CD4-positive, alpha-beta memory T cell (primary cell): ENCODE results near the gene HIP1. TPM values are rescaled to one million over a fixed set of nuclear protein-coding genes. Genes with fewer than 3 reads are reported as not detected.
"Not testable (repeated sequence)": the region's sequence is repeated elsewhere in the genome, so short reads cannot be mapped to it uniquely, and the experiment has no call there.

Experiments used
- CTCF ChIA-PET: fragments of 350-600 bp; sonication (Branson Sonifier 250); formaldehyde crosslinking; loops from one replicate; lab custom pipeline; 2021; ENCODE audit warnings: inconsistent platforms; ENCODE audit not compliant: partially characterized antibody; lab: Charles Lee
- POLR2A ChIA-PET: fragments of 350-600 bp; sonication (Branson Sonifier 250); formaldehyde crosslinking; loops from one replicate; lab custom pipeline; 2021; ENCODE audit not compliant: partially characterized antibody; lab: Charles Lee
- DNase-seq, 5 donors: peaks; one replicate each; pipeline versions ENCODE4 v3.0.0 to v3.0.0-alpha.2; 2020 to 2022; ENCODE audit warnings: mixed read lengths in 1 of 5
- H3K27ac ChIP-seq: one replicate; pipeline ENCODE4 v1.7.0; 2013; ENCODE audit warnings: low read depth, low read length
- H3K27me3 ChIP-seq: 2 replicates; pipeline ENCODE4 v1.7.0; 2013; ENCODE audit warnings: mild to moderate bottlenecking, low read length, moderate library complexity; ENCODE audit not compliant: insufficient read depth
- H3K36me3 ChIP-seq: 2 replicates; pipeline ENCODE4 v1.7.0; 2013; ENCODE audit warnings: mild to moderate bottlenecking, low read length, moderate library complexity; ENCODE audit not compliant: insufficient read depth
- H3K4me1 ChIP-seq: 2 replicates; pipeline ENCODE4 v1.7.0; 2013; ENCODE audit warnings: mild to moderate bottlenecking, low read length, moderate library complexity; ENCODE audit not compliant: insufficient read depth
- H3K4me3 ChIP-seq, 2 donors: one replicate each; pipeline ENCODE4 v1.7.0; 2013; ENCODE audit warnings: low read length in 2 of 2, mild to moderate bottlenecking in 1 of 2
- H3K9me3 ChIP-seq, 2 donors: one replicate each; pipeline ENCODE4 v1.7.0; 2013; ENCODE audit warnings: low read length in 2 of 2, control low read depth in 1 of 2; ENCODE audit not compliant: control insufficient read depth in 1 of 2
- H3K27ac Mint-ChIP-seq, 7 donors: one replicate each; pipeline ENCODE4 v1.8.0; 2020 to 2021; ENCODE audit warnings: mixed read lengths in 7 of 7, mild to moderate bottlenecking in 6 of 7, inconsistent platforms in 3 of 7, moderate library complexity in 3 of 7
- H3K27me3 Mint-ChIP-seq, 2 donors: one replicate each; pipeline ENCODE4 v1.8.0; 2020 to 2021; ENCODE audit warnings: mixed read lengths in 2 of 2
- H3K36me3 Mint-ChIP-seq, 2 donors: one replicate each; pipeline ENCODE4 v1.8.0; 2020 to 2021; ENCODE audit warnings: mixed read lengths in 2 of 2, inconsistent platforms in 1 of 2, mild to moderate bottlenecking in 1 of 2
- H3K4me1 Mint-ChIP-seq, 4 donors: one replicate each; pipeline ENCODE4 v1.8.0; 2020 to 2021; ENCODE audit warnings: mixed read lengths in 4 of 4, mild to moderate bottlenecking in 1 of 4
- H3K4me3 Mint-ChIP-seq, 8 donors: one replicate each; pipeline ENCODE4 v1.8.0; 2020 to 2021; ENCODE audit warnings: mixed read lengths in 8 of 8, mild to moderate bottlenecking in 7 of 8, moderate library complexity in 6 of 8, inconsistent platforms in 3 of 8
- H3K9me3 Mint-ChIP-seq, 8 donors: one replicate each; pipeline ENCODE4 v1.8.0; 2020 to 2021; ENCODE audit warnings: mixed read lengths in 8 of 8, mild to moderate bottlenecking in 5 of 8, inconsistent platforms in 3 of 8, moderate library complexity in 1 of 8
- intact Hi-C: fragments of 100-400 bp; cut with micrococcal nuclease; formaldehyde crosslinking; loops from one replicate; pipeline ENCODE4 v1.15.1; 2023
- polyA plus RNA-seq, 2 donors: library from polyadenylated mRNA; unstranded; fragments of 300-500 nt; fragmentation: Illumina TruSeq; gene quantifications; one replicate each; pipeline ENCODE4 v1.2.3, GENCODE V29; 2021
- total RNA-seq, 2 experiments: library from RNA; stranded (reverse); gene quantifications; one replicate each; pipeline ENCODE4 v1.2.3, GENCODE V29; 2021

The HIP1 gene
- total and polyA plus RNA-seq, 4 experiments from 2014 or later, result 2.2 to 3.5 (median 3.1) TPM; not detected in 1

DNA sequence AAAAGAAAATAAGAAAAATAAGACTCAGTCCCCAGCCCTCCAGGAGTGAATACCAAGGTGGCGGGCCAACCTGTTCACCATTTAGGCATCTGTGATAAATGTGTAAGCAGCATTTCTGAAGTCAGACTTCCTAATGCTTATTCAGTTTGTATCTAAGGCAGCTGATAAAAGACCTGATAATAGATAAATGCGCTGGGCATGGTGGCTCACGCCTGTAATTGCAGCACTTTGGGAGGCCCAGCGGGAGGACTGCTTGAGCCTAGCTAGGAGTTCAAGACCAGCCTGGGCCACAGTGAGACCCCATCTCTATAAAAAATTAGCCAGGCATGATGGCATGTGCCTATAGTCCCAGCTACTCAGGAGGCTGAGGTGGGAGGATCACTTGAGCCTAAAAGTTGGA is 143.0 kb downstream of the HIP1 start:
- CTCF ChIA-PET, result no interaction called here
- no peak overlapping the region for H3K27ac Mint-ChIP-seq
- H3K4me1 ChIP-seq, result peaks cover 4% of the 10 kb centered on the region

DNA sequence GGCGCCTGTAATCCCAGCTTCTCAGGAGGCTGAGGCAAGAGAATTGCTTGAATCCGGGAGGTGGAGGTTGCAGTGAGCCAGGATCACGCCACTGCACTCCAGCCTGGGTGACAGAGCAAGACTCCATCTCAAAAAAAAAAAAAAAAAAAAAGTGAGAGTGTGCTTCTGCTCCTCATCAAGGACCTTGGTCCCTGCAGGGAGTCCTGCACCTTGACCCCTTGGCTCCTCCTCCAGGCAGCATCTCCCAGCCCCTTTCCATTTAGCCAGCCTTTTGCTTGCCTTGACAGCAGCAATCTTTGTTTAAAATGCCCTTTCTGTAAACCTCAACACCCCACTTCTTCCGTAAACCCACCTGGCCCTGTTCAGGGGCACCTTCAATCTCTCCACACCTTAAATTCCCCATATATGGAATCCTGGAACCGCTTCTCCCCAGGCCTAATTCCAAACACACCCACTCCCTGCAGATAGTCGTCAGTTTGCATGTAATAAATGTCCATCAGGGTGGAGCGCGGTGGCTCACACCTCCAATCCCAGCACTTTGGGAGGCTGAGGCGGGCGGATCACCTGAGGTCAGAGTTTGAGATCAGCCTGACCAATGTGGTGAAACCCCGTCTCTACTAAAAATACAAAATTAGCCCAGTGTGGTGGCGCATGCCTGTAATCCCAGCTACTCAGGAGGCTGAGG is 145.1 kb downstream of the HIP1 start:
- H3K36me3 Mint-ChIP-seq, H3K27me3 ChIP-seq, H3K27ac ChIP-seq, POLR2A ChIA-PET, H3K4me1 ChIP-seq, H3K9me3 ChIP-seq, H3K27me3 Mint-ChIP-seq, H3K36me3 ChIP-seq, CTCF ChIA-PET, intact Hi-C loops, H3K9me3 Mint-ChIP-seq, H3K4me3 Mint-ChIP-seq, H3K4me3 ChIP-seq, DNase-seq: not testable (repeated sequence)
- Mint-ChIP-seq H3K4me1 (peaks cover 0 to 11% (median 9%) of the 10 kb centered on the region in 4 donors), H3K27ac (peak overlapping the region in 2 of 7 donors; percentile 31 to 59)

More for the DNA sequence above, 143.0 kb downstream of the HIP1 start:
- intact Hi-C loops, result no loop called here
- Histone ChIP-seq H3K27ac (no peak overlapping the region), H3K27me3 (no peaks in the 10 kb centered on the region), H3K4me3 (no peak overlapping the region), H3K36me3 (no peaks in the 10 kb centered on the region), H3K9me3 (no peaks in the 10 kb centered on the region)
- H3K9me3 Mint-ChIP-seq, result no peaks in the 10 kb centered on the region
- peaks cover 0 to 11% (median 9%) of the 10 kb centered on the region in 4 donors for H3K4me1 Mint-ChIP-seq
- DNase-seq, result no peak
- no peak overlapping the region for H3K4me3 Mint-ChIP-seq
- POLR2A ChIA-PET, result no interaction called here
- no peaks in the 10 kb centered on the region for H3K27me3 Mint-ChIP-seq
- H3K36me3 Mint-ChIP-seq, result peaks cover 0 to 3% of the 10 kb centered on the region in 2 donors

DNA sequence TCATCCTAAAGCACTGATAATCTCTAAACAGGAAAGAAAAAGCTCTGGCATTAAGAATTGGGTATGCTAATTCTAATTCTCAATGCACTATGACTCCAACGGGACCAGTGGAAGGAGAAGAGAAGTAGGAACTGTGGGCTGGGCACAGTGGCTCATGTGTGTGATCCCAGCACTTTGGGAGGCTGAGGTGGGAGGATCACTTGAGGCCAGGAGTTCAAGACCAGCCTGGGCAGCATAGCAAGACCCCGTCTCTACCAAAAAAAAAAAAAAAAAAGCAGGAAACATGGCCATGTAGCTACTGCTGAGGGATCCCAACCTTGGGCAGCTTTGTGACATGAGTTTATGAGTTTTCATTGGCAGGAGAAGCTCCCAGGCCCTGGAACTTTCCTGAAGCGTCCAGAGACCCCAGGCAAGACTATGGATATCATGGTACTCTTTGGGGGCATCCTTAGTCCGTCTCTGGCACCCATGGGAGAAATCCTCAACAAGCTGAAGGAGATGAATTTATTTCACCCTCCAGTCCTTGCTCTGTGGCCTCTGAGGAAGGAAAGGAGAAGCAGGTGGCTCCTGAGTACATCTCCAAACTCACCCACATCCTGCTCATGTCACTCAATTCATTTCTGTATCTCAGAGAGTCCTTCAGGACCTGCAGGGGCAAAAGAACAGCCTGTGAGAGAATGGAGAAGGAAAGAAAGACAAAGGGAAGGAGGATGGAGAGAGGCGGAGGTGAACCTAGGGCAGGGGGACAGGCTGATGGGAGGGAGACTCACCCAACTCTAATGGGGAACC is 147.1 kb downstream of the HIP1 start:
- POLR2A ChIA-PET, result no interaction called here
- H3K27me3 ChIP-seq, result no peaks in the 10 kb centered on the region
- H3K36me3 ChIP-seq, result no peaks in the 10 kb centered on the region
- no peak overlapping the region for H3K27ac ChIP-seq
- Mint-ChIP-seq H3K4me1 (peaks cover 0 to 7% (median 4%) of the 10 kb centered on the region in 4 donors), H3K4me3 (no peak overlapping the region), H3K36me3 (peaks cover 2 to 7% of the 10 kb centered on the region in 2 donors), H3K27me3 (no peaks in the 10 kb centered on the region), H3K9me3 (peaks cover 0 to 4% (median 0%) of the 10 kb centered on the region in 8 donors), H3K27ac (no peak overlapping the region)
- H3K9me3 ChIP-seq, result no peaks in the 10 kb centered on the region
- intact Hi-C loops, result no loop called here
- CTCF ChIA-PET, result interaction anchor here (0.8 to 1.3 kb wide), 2 partner anchors 11 to 165 kb away, joined by 3 to 4 read pairs; no protein-coding TSS in a partner anchor
- no peak overlapping the region for H3K4me3 ChIP-seq
- no peak for DNase-seq
- peaks cover 4% of the 10 kb centered on the region for H3K4me1 ChIP-seq

DNA sequence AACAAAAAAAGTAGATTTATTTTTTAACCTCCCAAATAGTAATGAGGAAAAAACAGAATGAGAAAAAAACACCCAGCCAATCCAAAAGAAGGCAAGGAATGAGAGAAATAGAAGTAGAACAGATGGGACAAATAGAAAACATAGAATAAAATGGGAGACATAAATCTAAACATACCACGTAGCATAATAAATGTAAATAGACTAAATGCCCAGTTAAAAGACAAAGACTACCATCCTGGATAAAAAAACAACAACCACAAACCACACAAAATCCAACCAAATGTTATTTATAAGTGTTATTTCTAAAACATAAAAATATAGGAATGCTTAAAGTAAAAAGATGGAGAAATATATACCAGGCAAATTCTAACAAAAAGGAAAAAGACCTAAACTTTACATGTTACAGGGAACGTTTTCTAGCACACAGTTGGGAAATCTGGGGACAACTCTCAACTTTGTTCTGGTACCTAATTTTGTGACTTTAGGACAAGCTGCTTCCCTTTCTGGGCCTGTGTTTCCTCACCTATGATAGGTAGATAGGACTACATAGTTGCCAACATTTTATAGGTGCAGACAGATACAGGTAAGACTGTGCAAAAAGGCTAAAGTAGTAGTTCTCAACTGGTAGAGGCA is 148.3 kb downstream of the HIP1 start:
- Mint-ChIP-seq H3K36me3 (peaks cover 2 to 7% of the 10 kb centered on the region in 2 donors), H3K27me3 (no peaks in the 10 kb centered on the region), H3K27ac (no peak overlapping the region), H3K9me3 (peaks cover 0 to 4% (median 0%) of the 10 kb centered on the region in 8 donors), H3K4me1 (peaks cover 0 to 6% (median 3%) of the 10 kb centered on the region in 4 donors), H3K4me3 (no peak overlapping the region)
- Histone ChIP-seq H3K9me3 (no peaks in the 10 kb centered on the region), H3K4me1 (peaks cover 4% of the 10 kb centered on the region), H3K27me3 (no peaks in the 10 kb centered on the region), H3K4me3 (no peak overlapping the region), H3K36me3 (no peaks in the 10 kb centered on the region), H3K27ac (no peak overlapping the region)
- ChIA-PET POLR2A (no interaction called here), CTCF (interaction anchor here (1.3 kb wide), 1 partner anchor 13 kb away, joined by 4 read pairs; no protein-coding TSS in a partner anchor)
- DNase-seq, result no peak
- intact Hi-C loops, result no loop called here

DNA sequence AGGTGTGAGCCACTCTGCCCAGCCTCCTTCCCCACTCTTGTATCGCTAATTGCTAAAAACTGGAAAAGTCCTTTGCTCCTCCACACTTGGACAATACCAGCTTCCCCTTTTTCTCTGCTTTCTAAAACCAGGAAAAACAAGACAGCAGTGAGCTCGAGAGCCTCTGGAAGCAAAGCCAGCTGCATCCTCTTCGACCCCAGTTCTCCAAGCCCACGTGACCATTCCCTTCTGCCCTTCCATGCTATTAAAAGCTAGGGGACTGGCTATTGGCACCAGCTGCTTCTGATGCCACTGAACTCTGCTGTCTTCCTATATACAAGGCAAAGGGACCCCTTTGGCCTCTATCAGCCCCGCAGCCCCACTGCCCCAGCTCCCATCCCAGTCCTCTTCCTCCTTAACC is 154.4 kb downstream of the HIP1 start:
- Histone ChIP-seq H3K27ac (no peak overlapping the region), H3K4me1 (no peaks in the 10 kb centered on the region), H3K36me3 (no peaks in the 10 kb centered on the region), H3K27me3 (no peaks in the 10 kb centered on the region), H3K9me3 (no peaks in the 10 kb centered on the region), H3K4me3 (no peak overlapping the region)
- Mint-ChIP-seq H3K27me3 (no peaks in the 10 kb centered on the region), H3K36me3 (peaks cover 5% of the 10 kb centered on the region in 2 donors), H3K4me3 (no peak overlapping the region), H3K4me1 (no peaks in the 10 kb centered on the region), H3K27ac (no peak overlapping the region), H3K9me3 (no peaks in the 10 kb centered on the region)
- ChIA-PET CTCF (no interaction called here), POLR2A (interaction anchor here (0.6 kb wide), 1 partner anchor 552 kb away, joined by 4 read pairs; no protein-coding TSS in a partner anchor)
- no peak for DNase-seq
- intact Hi-C loops, result no loop called here

DNA sequence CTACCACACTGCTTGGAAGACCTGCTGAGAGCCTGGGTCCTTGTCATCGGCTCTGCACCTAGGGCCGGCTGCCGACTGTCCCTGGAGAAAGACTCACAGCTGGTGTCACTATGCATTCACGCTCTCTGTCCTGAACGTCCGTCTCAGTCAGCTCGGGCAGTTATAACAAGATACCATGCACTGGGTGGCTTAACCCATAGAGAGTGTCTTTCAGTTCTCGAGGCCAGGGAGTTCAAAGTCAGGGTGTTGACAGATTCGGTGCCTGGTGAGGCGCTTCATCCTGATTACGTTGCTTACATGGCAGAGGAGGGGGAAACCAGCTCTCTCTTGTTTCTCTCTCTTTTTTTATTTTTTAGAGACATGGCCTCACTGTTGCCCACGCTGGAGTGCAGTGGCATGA is 155.5 kb downstream of the HIP1 start:
- no peak overlapping the region for H3K27ac ChIP-seq
- H3K4me3 ChIP-seq, result no peak overlapping the region
- ChIA-PET POLR2A (no interaction called here), CTCF (no interaction called here)
- no peaks in the 10 kb centered on the region for H3K27me3 ChIP-seq
- H3K9me3 ChIP-seq, result no peaks in the 10 kb centered on the region
- no peak for DNase-seq
- no peaks in the 10 kb centered on the region for H3K4me1 ChIP-seq
- Mint-ChIP-seq H3K9me3 (no peaks in the 10 kb centered on the region), H3K36me3 (peaks cover 3 to 5% of the 10 kb centered on the region in 2 donors), H3K27ac (peak overlapping the region in 1 of 7 donors; percentile 20), H3K4me3 (no peak overlapping the region), H3K4me1 (no peaks in the 10 kb centered on the region), H3K27me3 (no peaks in the 10 kb centered on the region)
- intact Hi-C loops, result no loop called here
- H3K36me3 ChIP-seq, result no peaks in the 10 kb centered on the region

DNA sequence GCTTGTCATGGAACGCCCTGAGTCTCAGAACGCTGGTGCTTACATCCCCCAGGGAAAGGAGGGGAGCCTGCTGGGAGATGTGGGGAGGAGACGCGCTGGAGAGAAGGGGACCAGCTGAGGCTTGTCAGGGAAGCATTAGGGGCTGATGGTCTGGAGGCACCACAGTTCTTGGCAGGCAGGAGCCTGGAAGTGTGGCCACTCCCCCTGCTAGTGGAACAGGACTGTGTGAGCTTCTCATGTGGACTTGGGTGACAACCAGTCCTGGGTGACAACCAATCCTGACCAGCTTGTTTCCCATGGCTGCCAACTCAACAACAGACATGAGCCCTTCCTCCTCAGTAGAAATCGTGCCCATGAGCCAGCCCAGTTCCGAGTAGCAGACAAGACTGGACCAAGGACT is 158.8 kb downstream of the HIP1 start:
- no peak overlapping the region for H3K27ac ChIP-seq
- Mint-ChIP-seq H3K27ac (no peak overlapping the region), H3K4me3 (no peak overlapping the region), H3K36me3 (peaks cover 0 to 3% of the 10 kb centered on the region in 2 donors), H3K4me1 (no peaks in the 10 kb centered on the region), H3K9me3 (no peaks in the 10 kb centered on the region), H3K27me3 (no peaks in the 10 kb centered on the region)
- ChIA-PET POLR2A (no interaction called here), CTCF (no interaction called here)
- no peaks in the 10 kb centered on the region for H3K9me3 ChIP-seq
- no peak for DNase-seq
- H3K27me3 ChIP-seq, result no peaks in the 10 kb centered on the region
- no peaks in the 10 kb centered on the region for H3K4me1 ChIP-seq
- intact Hi-C loops, result no loop called here
- no peaks in the 10 kb centered on the region for H3K36me3 ChIP-seq
- H3K4me3 ChIP-seq, result no peak overlapping the region
